ENCODE measurements around the gene ROBO1. TPM values are rescaled to one million over a fixed set of nuclear protein-coding genes. Genes with fewer than 3 reads are reported as not detected.

Gene ROBO1
- total and polyA plus RNA-seq, 12 donors: 6.4 to 144 (median 43.9) TPM

DNA sequence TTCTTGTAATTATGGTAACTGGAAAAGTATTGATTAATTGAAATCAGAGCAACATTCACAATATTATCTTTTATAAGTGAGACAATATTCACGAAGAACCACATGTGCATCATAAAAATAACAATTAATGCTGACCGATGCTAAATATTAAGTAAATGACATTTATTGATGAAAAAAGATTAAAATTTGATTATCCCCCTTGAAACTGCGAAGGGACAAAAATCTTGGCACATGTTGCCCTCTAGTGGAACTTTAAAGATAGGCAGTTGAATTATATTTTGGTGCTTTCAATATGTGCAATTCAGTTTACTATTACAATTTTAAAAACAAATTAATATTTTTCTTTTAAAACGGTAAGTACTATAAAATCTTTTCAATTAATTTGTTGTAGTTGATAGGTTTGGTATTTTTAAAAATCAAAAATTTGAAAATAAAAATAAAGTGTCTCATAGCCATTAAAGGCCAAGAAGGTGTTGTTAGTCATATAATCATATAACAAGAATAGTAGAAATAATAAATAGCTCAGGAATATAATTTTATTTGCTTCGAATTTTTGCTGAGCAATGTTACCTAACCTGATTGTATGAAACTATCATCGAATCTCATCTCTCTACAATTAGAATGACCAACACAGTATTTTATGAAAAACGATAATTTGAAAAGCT, 270.2 kb downstream of the ROBO1 start:
- intact Hi-C loops (cut with DNase I): no loop called here
- no peak for DNase-seq
- H3K27ac ChIP-seq: no peak overlapping the region
- H3K9me3 ChIP-seq (replicated peaks in 1 of 3): no peaks in the 10 kb centered on the region
- WGBS, 4 donors: 24 to 29% (median 26%) methylated on average over 7 of the region's 7 CpGs
- no peaks in the 10 kb centered on the region for H3K4me1 ChIP-seq (replicated peaks in 1 of 2)
- no peak overlapping the region for H3K4me3 ChIP-seq
- no peaks in the 10 kb centered on the region for H3K27me3 ChIP-seq
- H3K36me3 ChIP-seq (replicated peaks in 1 of 2): no peaks in the 10 kb centered on the region
- TF ChIP-seq POLR2A (IDR thresholded peaks at IDR 0.05): no peak
- TF ChIP-seq, protein P1, sequence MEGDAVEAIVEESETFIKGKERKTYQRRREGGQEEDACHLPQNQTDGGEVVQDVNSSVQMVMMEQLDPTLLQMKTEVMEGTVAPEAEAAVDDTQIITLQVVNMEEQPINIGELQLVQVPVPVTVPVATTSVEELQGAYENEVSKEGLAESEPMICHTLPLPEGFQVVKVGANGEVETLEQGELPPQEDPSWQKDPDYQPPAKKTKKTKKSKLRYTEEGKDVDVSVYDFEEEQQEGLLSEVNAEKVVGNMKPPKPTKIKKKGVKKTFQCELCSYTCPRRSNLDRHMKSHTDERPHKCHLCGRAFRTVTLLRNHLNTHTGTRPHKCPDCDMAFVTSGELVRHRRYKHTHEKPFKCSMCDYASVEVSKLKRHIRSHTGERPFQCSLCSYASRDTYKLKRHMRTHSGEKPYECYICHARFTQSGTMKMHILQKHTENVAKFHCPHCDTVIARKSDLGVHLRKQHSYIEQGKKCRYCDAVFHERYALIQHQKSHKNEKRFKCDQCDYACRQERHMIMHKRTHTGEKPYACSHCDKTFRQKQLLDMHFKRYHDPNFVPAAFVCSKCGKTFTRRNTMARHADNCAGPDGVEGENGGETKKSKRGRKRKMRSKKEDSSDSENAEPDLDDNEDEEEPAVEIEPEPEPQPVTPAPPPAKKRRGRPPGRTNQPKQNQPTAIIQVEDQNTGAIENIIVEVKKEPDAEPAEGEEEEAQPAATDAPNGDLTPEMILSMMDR (IDR thresholded peaks at IDR 0.05): peak; percentile 30 to 76 (median 52)

GRCh38 chr3:79491029-79491641, 276.7 kb downstream of the ROBO1 start:
- TF ChIP-seq POLR2A (IDR thresholded peaks at IDR 0.05): no peak
- TF ChIP-seq, protein P1 (IDR thresholded peaks at IDR 0.05): no peak
- DNase-seq: no peak
- H3K36me3 ChIP-seq (replicated peaks in 1 of 2): no peaks in the 10 kb centered on the region
- no peak overlapping the region for H3K4me3 ChIP-seq
- H3K4me1 ChIP-seq (replicated peaks in 1 of 2): peaks cover 12% of the 10 kb centered on the region in 2 donors
- H3K9me3 ChIP-seq (replicated peaks in 1 of 3): no peaks in the 10 kb centered on the region
- intact Hi-C loops (cut with DNase I): no loop called here
- WGBS, 4 donors: 25 to 33% (median 32%) methylated on average over 4 of the region's 4 CpGs
- H3K27ac ChIP-seq: no peak overlapping the region
- no peaks in the 10 kb centered on the region for H3K27me3 ChIP-seq

- DNase-seq: peak; percentile 28 to 59 (median 55)
- 25 to 40% (median 38%) methylated on average over 8 of the region's 8 CpGs for WGBS, 4 donors
- H3K9me3 ChIP-seq (replicated peaks in 1 of 3): no peaks in the 10 kb centered on the region
- no peak overlapping the region for H3K27ac ChIP-seq
- intact Hi-C loops (cut with DNase I): no loop called here
- no peak overlapping the region for H3K4me3 ChIP-seq
- H3K36me3 ChIP-seq (replicated peaks in 1 of 2): no peaks in the 10 kb centered on the region
- no peaks in the 10 kb centered on the region for H3K27me3 ChIP-seq
- TF ChIP-seq, protein P1 (IDR thresholded peaks at IDR 0.05): no peak
- no peak for TF ChIP-seq POLR2A (IDR thresholded peaks at IDR 0.05)
- peaks cover 12% of the 10 kb centered on the region in 2 donors for H3K4me1 ChIP-seq (replicated peaks in 1 of 2)
These were observed 277.4 kb downstream of the ROBO1 start for GRCh38 chr3:79490165-79491028.

DNA sequence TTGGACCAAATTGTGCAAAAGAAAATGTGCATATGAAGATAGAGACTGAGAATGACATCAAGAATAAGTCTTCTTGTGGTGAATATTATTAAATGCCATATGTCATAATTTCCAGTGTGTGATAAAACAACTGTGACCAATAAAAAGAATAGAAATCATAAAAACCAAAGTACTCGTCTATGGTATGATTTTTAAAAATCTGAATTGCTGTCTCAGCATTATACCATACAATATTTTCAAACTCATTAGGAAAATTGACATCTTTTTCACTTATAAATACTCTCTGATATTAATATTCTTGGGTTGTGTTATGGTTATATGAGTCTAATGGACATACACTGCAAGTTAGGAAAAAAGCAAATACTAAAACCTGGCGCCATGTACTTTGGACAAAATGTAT, 279.4 kb downstream of the ROBO1 start:
- TF ChIP-seq, protein P1 (IDR thresholded peaks at IDR 0.05): no peak
- TF ChIP-seq POLR2A (IDR thresholded peaks at IDR 0.05): no peak
- H3K4me1 ChIP-seq (replicated peaks in 1 of 2): peaks cover 12% of the 10 kb centered on the region in 2 donors
- no peaks in the 10 kb centered on the region for H3K36me3 ChIP-seq (replicated peaks in 1 of 2)
- 88 to 96% (median 91%) methylated on average over 2 of the region's 2 CpGs for WGBS, 4 donors
- H3K27me3 ChIP-seq: no peaks in the 10 kb centered on the region
- H3K9me3 ChIP-seq (replicated peaks in 1 of 3): no peaks in the 10 kb centered on the region
- no peak for DNase-seq
- H3K4me3 ChIP-seq: no peak overlapping the region
- intact Hi-C loops (cut with DNase I): no loop called here
- no peak overlapping the region for H3K27ac ChIP-seq
